GM23248 (cell line): ENCODE results near the gene VPS13D.

ENCODE experiments used
- EZH2 ChIP-seq: fragments of 200-600 bp; sonication (generic); IDR thresholded peaks from 2 replicates; pipeline ENCODE4 v1.6.1; 2018; ENCODE audit warnings: antibody characterized with exemption, mild to moderate bottlenecking; ENCODE audit not compliant: insufficient read depth, poor library complexity, severe bottlenecking
- EZH2phosphoT487 ChIP-seq: fragments of 200-600 bp; sonication (generic); IDR thresholded peaks from 2 replicates; pipeline ENCODE4 v1.6.1; 2018; ENCODE audit warnings: antibody characterized with exemption, moderate library complexity, mild to moderate bottlenecking, low read depth; ENCODE audit not compliant: insufficient read depth

GRCh38 chr1:12445257-12445656 is 215.4 kb downstream of the VPS13D start:
- TF ChIP-seq EZH2 (no peak), EZH2phosphoT487 (no peak)
